ENCODE results near the gene ASPSCR1.

ASPSCR1 gene

GRCh38 chr17:82062984-82063368, 85.5 kb downstream of the ASPSCR1 start:
- H3K27ac ChIP-seq, result no peak overlapping the region
- peaks cover 65% of the 10 kb centered on the region for H3K36me3 ChIP-seq

GRCh38 chr17:82063424-82064415, 86.3 kb downstream of the ASPSCR1 start:
- TF ChIP-seq Cebpa-rat (IDR thresholded peaks at IDR 0.05), result no peak
- Histone ChIP-seq H3K36me3 (peaks cover 57% of the 10 kb centered on the region), H4K20me1 (peaks cover 54% of the 10 kb centered on the region), H3K27ac (no peak overlapping the region), H3K9ac (peak overlapping the region; percentile 95), H3K4me2 (peak overlapping the region; percentile 99), H3K27me3 (no peaks in the 10 kb centered on the region), H3K4me1 (peaks cover 54% of the 10 kb centered on the region), H3K4me3 (no peak overlapping the region), H3K9me3 (no peaks in the 10 kb centered on the region)

More at GRCh38 chr17:82062984-82063368, 85.5 kb downstream of the ASPSCR1 start:
- no peak overlapping the region for H3K4me3 ChIP-seq
- no peaks in the 10 kb centered on the region for H3K27me3 ChIP-seq
- no peak overlapping the region for H3K4me2 ChIP-seq
- H4K20me1 ChIP-seq, result peaks cover 61% of the 10 kb centered on the region
- H3K9ac ChIP-seq, result no peak overlapping the region
- TF ChIP-seq Cebpa-rat (IDR thresholded peaks at IDR 0.05), result no peak
- peaks cover 59% of the 10 kb centered on the region for H3K4me1 ChIP-seq
- no peaks in the 10 kb centered on the region for H3K9me3 ChIP-seq

GRCh38 chr17:82064433-82065192, 87.2 kb downstream of the ASPSCR1 start:
- H3K4me3 ChIP-seq, result peak overlapping the region; percentile 96
- H3K36me3 ChIP-seq, result peaks cover 48% of the 10 kb centered on the region
- peak overlapping the region; percentile 92 for H3K27ac ChIP-seq
- no peaks in the 10 kb centered on the region for H3K9me3 ChIP-seq
- H4K20me1 ChIP-seq, result peaks cover 45% of the 10 kb centered on the region
- no peak for TF ChIP-seq Cebpa-rat (IDR thresholded peaks at IDR 0.05)
- H3K4me2 ChIP-seq, result peak overlapping the region; percentile 99
- H3K9ac ChIP-seq, result peak overlapping the region; percentile 95
- H3K4me1 ChIP-seq, result peaks cover 45% of the 10 kb centered on the region
- no peaks in the 10 kb centered on the region for H3K27me3 ChIP-seq

- no peaks in the 10 kb centered on the region for H3K9me3 ChIP-seq
- peaks cover 39% of the 10 kb centered on the region for H3K4me1 ChIP-seq
- peak overlapping the region; percentile 96 for H3K4me3 ChIP-seq
- peak overlapping the region; percentile 95 for H3K9ac ChIP-seq
- H3K36me3 ChIP-seq, result peaks cover 42% of the 10 kb centered on the region
- H4K20me1 ChIP-seq, result peaks cover 39% of the 10 kb centered on the region
- H3K4me2 ChIP-seq, result peak overlapping the region; percentile 99
- TF ChIP-seq Cebpa-rat (IDR thresholded peaks at IDR 0.05), result no peak
- H3K27me3 ChIP-seq, result no peaks in the 10 kb centered on the region
- peak overlapping the region; percentile 92 for H3K27ac ChIP-seq
Measured at GRCh38 chr17:82065193-82065637, 87.8 kb downstream of the ASPSCR1 start.

DNA sequence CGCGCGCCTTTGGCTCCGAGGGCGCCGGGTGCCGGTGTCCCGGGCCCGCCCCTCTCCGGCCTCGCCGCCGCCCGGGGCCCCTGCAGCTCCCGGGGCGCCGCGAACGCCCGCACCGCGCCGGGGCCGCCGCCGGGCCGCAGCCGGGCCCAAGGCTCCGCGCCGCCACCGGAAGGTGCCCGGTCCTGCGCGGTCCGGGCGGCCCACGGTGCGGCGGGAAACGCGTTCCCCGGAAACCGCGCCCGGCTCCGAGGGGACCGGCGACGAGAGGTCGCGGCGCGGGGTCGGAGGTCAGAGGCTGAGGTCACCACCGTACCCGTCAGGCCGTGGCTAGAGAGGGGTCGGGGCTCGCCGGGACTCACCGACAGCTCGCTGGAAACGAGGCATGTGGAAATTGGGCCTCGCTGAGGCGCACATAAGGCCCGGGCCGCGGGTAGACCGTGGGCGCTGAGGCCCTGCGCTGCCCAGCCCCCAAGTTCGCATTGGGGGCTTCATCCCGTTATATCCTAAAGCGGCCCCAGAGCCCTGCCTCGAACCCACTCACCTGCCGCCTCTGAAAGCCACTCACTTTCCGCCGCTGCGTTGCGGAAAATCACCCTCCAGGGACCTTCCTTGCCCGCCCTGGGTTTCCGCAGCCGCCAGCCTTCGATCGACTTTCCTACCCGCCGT, 88.3 kb downstream of the ASPSCR1 start, which contains the start of gene DUS1L:
Gene DUS1L (minus strand): TSS at position 167 of the 666 bp plus-strand sequence. CDS start 745 bp downstream, outside the sequence.
- Histone ChIP-seq H3K36me3 (peaks cover 37% of the 10 kb centered on the region), H3K4me2 (peak within 1 kb of the TSS; percentile 99), H3K4me1 (peaks cover 34% of the 10 kb centered on the region), H4K20me1 (peaks cover 33% of the 10 kb centered on the region), H3K4me3 (peak within 1 kb of the TSS; percentile 96), H3K9ac (peak within 1 kb of the TSS; percentile 95), H3K9me3 (no peaks in the 10 kb centered on the region), H3K27ac (peak within 1 kb of the TSS; percentile 92), H3K27me3 (no peaks in the 10 kb centered on the region)
- TF ChIP-seq Cebpa-rat (IDR thresholded peaks at IDR 0.05), result no peak
